Endothelial cell of umbilical vein (primary cell): Measurements from ENCODE around the gene GAS7.

Experiments
- EZH2 ChIP-seq: IDR thresholded peaks from 2 replicates; pipeline ENCODE4 v1.6.1; 2012; ENCODE audit warnings: borderline replicate concordance, low read depth, mild to moderate bottlenecking, moderate library complexity, low read length, inconsistent platforms; ENCODE audit not compliant: severe bottlenecking
- FOS ChIP-seq: IDR thresholded peaks from 2 replicates; pipeline ENCODE4 v1.6.1; 2011; ENCODE audit warnings: mild to moderate bottlenecking, low read length, moderate library complexity, borderline replicate concordance; ENCODE audit not compliant: insufficient read depth
- GATA2 ChIP-seq: IDR thresholded peaks from 2 replicates; pipeline ENCODE4 v1.7.0; 2011; ENCODE audit warnings: low read depth, mild to moderate bottlenecking, moderate library complexity, mixed read lengths, low read length; ENCODE audit not compliant: insufficient read length, insufficient read depth
- JUN ChIP-seq: IDR thresholded peaks from 2 replicates; pipeline ENCODE4 v1.6.1; 2011; ENCODE audit warnings: borderline replicate concordance, low read depth; ENCODE audit not compliant: insufficient read length, insufficient read depth
- POLR2A ChIP-seq: IDR thresholded peaks from 2 replicates; pipeline ENCODE4 v1.6.1; 2012; ENCODE audit warnings: low read depth, mild to moderate bottlenecking, control low read depth, low read length
- POLR2AphosphoS5 ChIP-seq: IDR thresholded peaks from 2 replicates; pipeline ENCODE4 v1.6.1; 2012; ENCODE audit warnings: low read depth, mild to moderate bottlenecking, control low read depth, low read length, moderate library complexity; ENCODE audit not compliant: insufficient read depth
- TF ChIP-seq, protein P1 (sequence below), 2 donors: IDR thresholded peaks; 1 replicate in 1 of 2; 2 replicates in 1 of 2; pipeline ENCODE4 v1.5.1; 2011; ENCODE audit warnings: low read length in 2 of 2, mild to moderate bottlenecking in 2 of 2, moderate library complexity in 2 of 2, control low read depth in 1 of 2, inconsistent platforms in 1 of 2, low read depth in 1 of 2; ENCODE audit not compliant: insufficient read depth in 1 of 2; ENCODE audit errors: extremely low read depth in 1 of 2
- TF ChIP-seq, protein P2 (sequence below): IDR thresholded peaks from 2 replicates; pipeline ENCODE4 v1.6.1; 2011; ENCODE audit not compliant: insufficient read depth, insufficient read length

DNA sequence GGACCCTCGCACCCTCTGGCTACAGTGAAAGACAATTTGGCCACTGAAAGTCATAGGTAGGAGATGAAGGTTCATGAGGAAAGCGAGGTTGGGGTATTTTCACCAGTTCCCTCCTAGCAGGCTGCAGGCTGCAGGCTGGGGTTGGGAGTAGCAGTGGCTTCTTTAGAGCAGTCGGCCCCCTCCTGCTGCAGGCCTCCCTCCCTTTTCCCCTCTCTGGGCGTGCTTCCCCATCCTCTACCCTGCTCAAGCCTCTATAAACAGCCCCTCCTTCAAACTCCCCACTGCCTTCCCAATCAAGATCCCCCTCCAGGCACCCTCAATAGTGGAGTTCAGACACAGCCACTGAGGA, 41.8 kb downstream of the GAS7 start:
- TF ChIP-seq POLR2AphosphoS5 (no peak), POLR2A (no peak), FOS (no peak), EZH2 (no peak), JUN (no peak), GATA2 (no peak)
- TF ChIP-seq, protein P1, sequence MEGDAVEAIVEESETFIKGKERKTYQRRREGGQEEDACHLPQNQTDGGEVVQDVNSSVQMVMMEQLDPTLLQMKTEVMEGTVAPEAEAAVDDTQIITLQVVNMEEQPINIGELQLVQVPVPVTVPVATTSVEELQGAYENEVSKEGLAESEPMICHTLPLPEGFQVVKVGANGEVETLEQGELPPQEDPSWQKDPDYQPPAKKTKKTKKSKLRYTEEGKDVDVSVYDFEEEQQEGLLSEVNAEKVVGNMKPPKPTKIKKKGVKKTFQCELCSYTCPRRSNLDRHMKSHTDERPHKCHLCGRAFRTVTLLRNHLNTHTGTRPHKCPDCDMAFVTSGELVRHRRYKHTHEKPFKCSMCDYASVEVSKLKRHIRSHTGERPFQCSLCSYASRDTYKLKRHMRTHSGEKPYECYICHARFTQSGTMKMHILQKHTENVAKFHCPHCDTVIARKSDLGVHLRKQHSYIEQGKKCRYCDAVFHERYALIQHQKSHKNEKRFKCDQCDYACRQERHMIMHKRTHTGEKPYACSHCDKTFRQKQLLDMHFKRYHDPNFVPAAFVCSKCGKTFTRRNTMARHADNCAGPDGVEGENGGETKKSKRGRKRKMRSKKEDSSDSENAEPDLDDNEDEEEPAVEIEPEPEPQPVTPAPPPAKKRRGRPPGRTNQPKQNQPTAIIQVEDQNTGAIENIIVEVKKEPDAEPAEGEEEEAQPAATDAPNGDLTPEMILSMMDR (IDR thresholded peaks at IDR 0.05; ENCODE audit: extremely low read depth in 1 of 2, insufficient read depth in 1 of 2, low read depth in 1 of 2, low read length in 2 of 2): no peak
- TF ChIP-seq, protein P2, sequence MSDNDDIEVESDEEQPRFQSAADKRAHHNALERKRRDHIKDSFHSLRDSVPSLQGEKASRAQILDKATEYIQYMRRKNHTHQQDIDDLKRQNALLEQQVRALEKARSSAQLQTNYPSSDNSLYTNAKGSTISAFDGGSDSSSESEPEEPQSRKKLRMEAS: no peak
